Lower lobe of right lung (tissue), 2 donors: ENCODE measurements around the gene PDCD2. TPM values are rescaled to one million over a fixed set of nuclear protein-coding genes. Genes with fewer than 3 reads are reported as not detected.

Experiments
- ATAC-seq, 2 donors: fragments of 200-7000 bp; cut with Tn5 transposase; one replicate each; pipeline ENCODE4 v1.9.1; 2020 to 2022; ENCODE audit warnings: mild to moderate bottlenecking in 2 of 2, moderate library complexity in 2 of 2
- DNase-seq: peaks from one replicate; pipeline ENCODE4 v3.0.0-alpha.2; 2020
- H3K27ac ChIP-seq: fragments of 200-600 bp; one replicate; pipeline ENCODE4 v1.8.0; 2022
- H3K27me3 ChIP-seq: fragments of 200-600 bp; one replicate; pipeline ENCODE4 v1.8.0; 2022; ENCODE audit warnings: low read depth
- H3K36me3 ChIP-seq: fragments of 200-600 bp; one replicate; pipeline ENCODE4 v1.8.0; 2022; ENCODE audit warnings: mild to moderate bottlenecking
- H3K4me1 ChIP-seq: fragments of 200-600 bp; one replicate; pipeline ENCODE4 v1.8.0; 2022
- H3K4me3 ChIP-seq: fragments of 200-600 bp; one replicate; pipeline ENCODE4 v1.8.0; 2022; ENCODE audit warnings: mild to moderate bottlenecking
- H3K9me3 ChIP-seq: fragments of 200-600 bp; one replicate; pipeline ENCODE4 v1.8.0; 2022
- CTCF ChIP-seq: fragments of 200-600 bp; IDR thresholded peaks from one replicate; pipeline ENCODE4 v1.8.0; 2022; ENCODE audit warnings: antibody characterized with exemption, mild to moderate bottlenecking
- intact Hi-C: fragments of 100-400 bp; cut with DNase I; formaldehyde crosslinking; loops from one replicate; pipeline ENCODE4 v1.11.0; 2022
- total RNA-seq: library from RNA; stranded (reverse); fragmentation: NEBNext Ultra II Directional; extraction: Animal tissue kit (Norgen Biotek cat#: 25700); gene quantifications from one replicate; pipeline ENCODE4 v1.2.1, GENCODE V29; 2021
- donor health status: DM: no; HTN: yes; CAD: no; lungs with severe emphysema.

The PDCD2 gene
- total RNA-seq, 1 donor from 2014 or later: 48.9 TPM

GRCh38 chr6:170596426-170596825 is 12.0 kb upstream of the PDCD2 start:
- no peak overlapping the region for H3K4me3 ChIP-seq
- intact Hi-C loops: no loop called here
- H3K4me1 ChIP-seq: no peaks in the 10 kb centered on the region
- H3K9me3 ChIP-seq: peaks cover 7% of the 10 kb centered on the region
- DNase-seq (no peak), ATAC-seq (no peak)
- no peak for TF ChIP-seq CTCF
- H3K27ac ChIP-seq: no peak overlapping the region
- H3K36me3 ChIP-seq: no peaks in the 10 kb centered on the region
- no peaks in the 10 kb centered on the region for H3K27me3 ChIP-seq

DNA sequence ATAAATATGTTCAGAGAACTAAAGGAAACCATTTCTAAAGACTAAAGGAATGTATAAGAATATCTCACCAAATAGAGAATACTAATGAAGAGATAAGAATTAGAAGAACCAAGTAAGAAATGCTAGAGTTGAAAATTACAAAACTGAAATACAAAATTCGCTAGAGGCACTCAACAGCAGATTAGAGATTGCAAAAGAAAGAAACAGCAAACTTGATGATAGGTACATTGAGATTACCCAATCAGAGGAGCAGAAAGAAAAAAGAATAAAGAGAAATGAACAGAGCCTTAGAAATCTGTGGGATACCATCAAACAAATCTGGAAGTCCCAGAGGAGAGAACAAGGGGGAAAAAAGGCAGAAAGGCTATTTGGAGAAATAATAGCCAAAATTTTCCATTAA is 6.3 kb upstream of the PDCD2 start:
- no peaks in the 10 kb centered on the region for H3K36me3 ChIP-seq
- no peak overlapping the region for H3K4me3 ChIP-seq
- ATAC-seq (no peak), DNase-seq (no peak)
- TF ChIP-seq CTCF: no peak
- intact Hi-C loops: no loop called here
- peaks cover under 1% of the 10 kb centered on the region for H3K4me1 ChIP-seq
- H3K27ac ChIP-seq: no peak overlapping the region
- peaks cover 15% of the 10 kb centered on the region for H3K9me3 ChIP-seq
- no peaks in the 10 kb centered on the region for H3K27me3 ChIP-seq

- Histone ChIP-seq H3K36me3 (peaks cover 31% of the 10 kb centered on the region), H3K4me1 (peaks cover 19% of the 10 kb centered on the region), H3K27me3 (no peaks in the 10 kb centered on the region), H3K27ac (peak overlapping the region; percentile 94), H3K4me3 (peak overlapping the region; percentile 99), H3K9me3 (no peaks in the 10 kb centered on the region)
- intact Hi-C loops: no loop called here
- DNase-seq (no peak), ATAC-seq (peak; percentile 41 to 54)
- TF ChIP-seq CTCF: no peak
Observed at GRCh38 chr6:170584954-170585498, 589 bp upstream of the PDCD2 start.

DNA sequence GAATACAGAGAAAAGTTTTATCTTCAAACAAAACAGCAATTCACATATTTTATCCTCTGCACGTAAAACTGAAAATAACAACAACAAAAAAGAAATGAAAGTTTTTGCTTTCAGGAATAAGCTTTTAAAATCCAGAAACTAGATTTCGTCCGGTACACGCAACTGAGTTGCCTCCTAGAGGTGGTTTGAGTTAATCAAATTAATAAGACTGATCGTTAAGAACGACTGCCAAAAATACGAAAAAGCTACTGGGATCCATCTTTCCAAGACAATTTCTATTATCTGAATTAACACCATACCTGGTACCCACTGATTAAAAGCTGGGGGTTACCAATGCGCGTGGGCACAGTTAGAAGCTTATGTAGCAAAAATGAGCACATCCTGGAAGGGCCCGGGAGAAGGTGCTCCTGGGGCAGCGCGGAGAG is 669 bp downstream of the PDCD2 start:
- Histone ChIP-seq H3K9me3 (no peaks in the 10 kb centered on the region), H3K27ac (peak overlapping the region; percentile 94), H3K27me3 (no peaks in the 10 kb centered on the region), H3K4me1 (peaks cover 19% of the 10 kb centered on the region), H3K36me3 (peaks cover 44% of the 10 kb centered on the region), H3K4me3 (peak overlapping the region; percentile 99)
- TF ChIP-seq CTCF: no peak
- intact Hi-C loops: no loop called here
- ATAC-seq (no peak), DNase-seq (no peak)

GRCh38 chr6:170578909-170579308 is 5.5 kb downstream of the PDCD2 start:
- H3K4me3 ChIP-seq: no peak overlapping the region
- H3K36me3 ChIP-seq: peaks cover 91% of the 10 kb centered on the region
- DNase-seq: no peak
- H3K9me3 ChIP-seq: no peaks in the 10 kb centered on the region
- no peak for ATAC-seq
- intact Hi-C loops: no loop called here
- TF ChIP-seq CTCF: no peak
- no peak overlapping the region for H3K27ac ChIP-seq
- no peaks in the 10 kb centered on the region for H3K27me3 ChIP-seq
- peaks cover 10% of the 10 kb centered on the region for H3K4me1 ChIP-seq

DNA sequence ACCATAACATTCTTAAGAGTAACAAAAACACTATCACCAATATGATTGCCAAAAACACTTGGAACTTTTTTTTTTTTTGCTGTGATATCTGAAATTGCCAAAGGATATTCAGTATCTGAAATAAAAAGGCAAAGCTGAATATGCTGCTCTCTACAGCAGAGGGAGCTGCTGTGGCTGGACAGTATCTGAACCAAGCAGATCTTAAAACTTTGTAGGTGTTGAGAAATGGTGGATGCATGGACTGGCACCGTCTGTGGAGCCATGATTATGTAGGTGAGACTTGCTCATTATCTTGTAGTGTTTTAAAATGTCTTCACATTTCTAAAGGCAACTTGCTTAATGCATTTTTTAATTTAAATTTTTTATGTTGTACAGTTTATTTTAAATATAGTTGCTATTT is 9.2 kb downstream of the PDCD2 start:
- H3K9me3 ChIP-seq: no peaks in the 10 kb centered on the region
- no peak overlapping the region for H3K4me3 ChIP-seq
- intact Hi-C loops: no loop called here
- H3K4me1 ChIP-seq: no peaks in the 10 kb centered on the region
- no peak for ATAC-seq
- H3K36me3 ChIP-seq: peaks cover 99% of the 10 kb centered on the region
- no peak for TF ChIP-seq CTCF
- no peak overlapping the region for H3K27ac ChIP-seq
- no peak for DNase-seq
- no peaks in the 10 kb centered on the region for H3K27me3 ChIP-seq
